Body of pancreas (tissue), 4 donors: ENCODE data around the gene RTN4RL2. TPM values are rescaled to one million over a fixed set of nuclear protein-coding genes. Genes with fewer than 3 reads are reported as not detected.

ENCODE experiments used
- ATAC-seq: fragments of 150-250 bp; one replicate; pipeline ENCODE4 v1.9.1; 2016
- DNase-seq, 4 donors: peaks; one replicate each; pipeline ENCODE4 v3.0.0-alpha.2; 2019
- H3K27ac ChIP-seq, 4 donors: fragments of 200-600 bp; sonication (generic); 1 replicate in 3 of 4; 2 replicates in 1 of 4; pipeline versions ENCODE4 v1.5.1 to v1.6.1; 2016 to 2019; ENCODE audit warnings: mild to moderate bottlenecking in 1 of 4, mixed read lengths in 1 of 4, moderate library complexity in 1 of 4
- H3K27me3 ChIP-seq, 2 donors: fragments of 200-600 bp; sonication (generic); one replicate each; pipeline ENCODE4 v1.6.0; 2016; ENCODE audit warnings: mild to moderate bottlenecking in 1 of 2
- H3K36me3 ChIP-seq, 2 donors: fragments of 200-600 bp; sonication (generic); replicated peaks in 1 of 2; 2 replicates each; pipeline ENCODE4 v1.5.1; 2016; ENCODE audit warnings: low read depth in 2 of 2; ENCODE audit not compliant: insufficient read depth in 1 of 2
- H3K4me1 ChIP-seq: fragments of 200-600 bp; sonication (generic); one replicate; pipeline ENCODE4 v1.6.0; 2016
- H3K4me3 ChIP-seq, 2 donors: fragments of 200-600 bp; sonication (generic); 1 replicate in 1 of 2; 2 replicates in 1 of 2; pipeline ENCODE4 v1.5.1; 2016 to 2019
- H3K9me3 ChIP-seq, 3 donors: fragments of 200-600 bp; sonication (generic); 1 replicate in 2 of 3; 2 replicates in 1 of 3; pipeline ENCODE4 v1.5.1; 2016
- CTCF ChIP-seq, 7 experiments: fragments of 450-650 bp in 4 of 7; fragments of 200-600 bp in 3 of 7; sonication (generic) in 3 of 7; IDR thresholded peaks; one replicate each; pipeline ENCODE4 v1.5.1; 2016 to 2019; ENCODE audit warnings: antibody characterized with exemption in 7 of 7
- POLR2A ChIP-seq, 3 donors: fragments of 450-650 bp; IDR thresholded peaks; one replicate each; pipeline ENCODE4 v1.6.1; 2016; ENCODE audit warnings: antibody characterized with exemption in 3 of 3, mild to moderate bottlenecking in 2 of 3
- WGBS, 2 donors: methylation state at CpG; one replicate each; pipeline ENCODE4 v1.1.5; 2017; 5-methylcytosine and 5-hydroxymethylcytosine counted together
- intact Hi-C: fragments of 100-400 bp; cut with DNase I; formaldehyde crosslinking; loops from one replicate; pipeline ENCODE4 v1.15.1; 2023
- total RNA-seq, 2 donors: library from RNA; depleted of rRNA; stranded (reverse); fragments of >200 nt; gene quantifications; one replicate each; pipeline ENCODE4 v1.1.0, GENCODE V29; 2016

The RTN4RL2 gene
- total RNA-seq, 2 donors from 2014 or later: 0.99 to 3.4 TPM

- Histone ChIP-seq H3K27me3 (no peaks in the 10 kb centered on the region), H3K27ac (no peak overlapping the region), H3K4me3 (no peak overlapping the region), H3K36me3 (no peaks in the 10 kb centered on the region), H3K4me1 (peaks cover 58% of the 10 kb centered on the region), H3K9me3 (no peaks in the 10 kb centered on the region)
- intact Hi-C loops: no loop called here
- DNase-seq (peak; percentile 89 to 91 (median 89)), ATAC-seq (peak; percentile 75)
- 9 to 12% methylated on average over 16 to 19 of the region's 19 CpGs for WGBS, 2 donors
- TF ChIP-seq CTCF (IDR thresholded peaks at IDR 0.05): peak; percentile 94 to 100 (median 96)
- no peak for TF ChIP-seq POLR2A (IDR thresholded peaks at IDR 0.05)
These were observed 3.2 kb upstream of the RTN4RL2 start for GRCh38 chr11:57456960-57457642.

DNA sequence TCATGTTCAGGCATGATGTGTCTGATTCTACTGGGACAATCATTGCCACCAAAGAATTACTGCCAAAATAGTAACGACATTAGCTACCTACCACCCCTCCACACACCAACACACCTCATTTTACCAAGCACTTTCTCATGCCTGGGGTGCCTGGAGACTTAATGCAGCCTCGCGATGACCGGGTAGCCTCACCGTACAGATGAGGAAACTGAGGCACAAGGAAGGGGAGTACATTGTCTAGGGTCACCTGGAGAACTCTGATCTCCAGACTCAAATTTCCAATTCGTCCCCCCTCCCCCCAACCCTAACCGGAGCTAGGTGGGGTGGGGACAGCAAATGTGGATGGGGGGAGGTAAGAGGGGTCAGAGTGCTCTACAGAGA lies 2.7 kb upstream of the RTN4RL2 start:
- ATAC-seq (peak; percentile 10), DNase-seq (no peak)

GRCh38 chr11:57458060-57458409 lies 2.3 kb upstream of the RTN4RL2 start:
- WGBS, 2 donors: 8 to 11% methylated on average over 7 to 16 of the region's 16 CpGs
- ATAC-seq: no peak
- no peaks in the 10 kb centered on the region for H3K36me3 ChIP-seq
- no peaks in the 10 kb centered on the region for H3K9me3 ChIP-seq
- H3K27me3 ChIP-seq: no peaks in the 10 kb centered on the region
- intact Hi-C loops: no loop called here
- peaks cover 55% of the 10 kb centered on the region for H3K4me1 ChIP-seq
- TF ChIP-seq POLR2A (IDR thresholded peaks at IDR 0.05) (no peak), CTCF (IDR thresholded peaks at IDR 0.05) (no peak)
- H3K27ac ChIP-seq: peak overlapping the region in 1 of 4 donors; percentile 3
- no peak for DNase-seq
- no peak overlapping the region for H3K4me3 ChIP-seq

More for the DNA sequence above, 2.7 kb upstream of the RTN4RL2 start:
- no peak overlapping the region for H3K27ac ChIP-seq
- TF ChIP-seq POLR2A (IDR thresholded peaks at IDR 0.05): no peak
- no peak for TF ChIP-seq CTCF (IDR thresholded peaks at IDR 0.05)
- peaks cover 58% of the 10 kb centered on the region for H3K4me1 ChIP-seq
- no peaks in the 10 kb centered on the region for H3K27me3 ChIP-seq
- intact Hi-C loops: no loop called here
- H3K36me3 ChIP-seq: no peaks in the 10 kb centered on the region
- WGBS, 2 donors: 8 to 20% methylated on average over 7 of the region's 7 CpGs
- no peaks in the 10 kb centered on the region for H3K9me3 ChIP-seq
- no peak overlapping the region for H3K4me3 ChIP-seq

- TF ChIP-seq CTCF (IDR thresholded peaks at IDR 0.05) (peak; percentile 67 to 86 (median 75)), POLR2A (IDR thresholded peaks at IDR 0.05) (no peak)
- H3K27me3 ChIP-seq: no peaks in the 10 kb centered on the region
- peak overlapping the region in 1 of 4 donors; percentile 3 for H3K27ac ChIP-seq
- H3K4me3 ChIP-seq: no peak overlapping the region
- no peaks in the 10 kb centered on the region for H3K9me3 ChIP-seq
- H3K36me3 ChIP-seq: no peaks in the 10 kb centered on the region
- intact Hi-C loops: no loop called here
- WGBS, 2 donors: 1 to 2% methylated on average over 25 to 44 of the region's 44 CpGs
- DNase-seq (peak; percentile 39 to 64 (median 60)), ATAC-seq (peak; percentile 47)
- H3K4me1 ChIP-seq: peaks cover 49% of the 10 kb centered on the region
These were observed 1.7 kb upstream of the RTN4RL2 start for GRCh38 chr11:57458410-57459163.
